Hepatocyte (in vitro differentiated cells): ENCODE measurements around the gene ADAP1. TPM values are rescaled to one million over a fixed set of nuclear protein-coding genes. Genes with fewer than 3 reads are reported as not detected.

Experiments used
- DNase-seq: peaks from one replicate; pipeline ENCODE4 v3.0.0-alpha.2; 2016; ENCODE audit warnings: low spot score
- H2AFZ ChIP-seq: fragments of 200-600 bp; sonication (generic); 2 replicates; pipeline ENCODE4 v1.6.0; 2016; ENCODE audit warnings: antibody characterized with exemption, mild to moderate bottlenecking
- H3K27ac ChIP-seq: fragments of 200-600 bp; sonication (generic); 2 replicates; pipeline ENCODE4 v1.5.1; 2016; ENCODE audit warnings: mild to moderate bottlenecking
- H3K27me3 ChIP-seq: fragments of 200-600 bp; sonication (generic); 2 replicates; pipeline ENCODE4 v1.6.1; 2016
- H3K36me3 ChIP-seq: fragments of 200-600 bp; sonication (generic); replicated peaks from 2 replicates; pipeline ENCODE4 v1.5.1; 2016; ENCODE audit warnings: low read depth; ENCODE audit not compliant: insufficient read depth
- H3K4me1 ChIP-seq: fragments of 200-600 bp; sonication (generic); 2 replicates; pipeline ENCODE4 v1.5.1; 2016; ENCODE audit warnings: mild to moderate bottlenecking, moderate library complexity; ENCODE audit not compliant: insufficient read depth
- H3K4me2 ChIP-seq: fragments of 200-600 bp; sonication (generic); 2 replicates; pipeline ENCODE4 v1.6.0; 2016
- H3K4me3 ChIP-seq: fragments of 200-600 bp; sonication (generic); 2 replicates; pipeline ENCODE4 v1.5.1; 2016; ENCODE audit warnings: mild to moderate bottlenecking
- H3K79me2 ChIP-seq: fragments of 200-600 bp; sonication (generic); 2 replicates; pipeline ENCODE4 v1.6.0; 2017; ENCODE audit warnings: mild to moderate bottlenecking
- H3K9me2 ChIP-seq: fragments of 200-600 bp; sonication (generic); replicated peaks from 2 replicates; pipeline ENCODE4 v1.6.0; 2017; ENCODE audit warnings: mild to moderate bottlenecking; ENCODE audit not compliant: insufficient read depth
- H3K9me3 ChIP-seq: fragments of 200-600 bp; sonication (generic); 2 replicates; pipeline ENCODE4 v1.5.1; 2016; ENCODE audit warnings: low read depth, mild to moderate bottlenecking
- H4K20me1 ChIP-seq: fragments of 200-600 bp; sonication (generic); 2 replicates; pipeline ENCODE4 v1.6.0; 2016; ENCODE audit warnings: mild to moderate bottlenecking; ENCODE audit not compliant: insufficient read depth, poor library complexity, severe bottlenecking
- EZH2 ChIP-seq: fragments of 200-600 bp; sonication (generic); IDR thresholded peaks from 2 replicates; pipeline ENCODE4 v1.6.1; 2016; ENCODE audit warnings: antibody characterized with exemption, mild to moderate bottlenecking, borderline replicate concordance
- EZH2phosphoT487 ChIP-seq: fragments of 200-600 bp; sonication (generic); IDR thresholded peaks from one replicate; pipeline ENCODE4 v1.6.1; 2018; ENCODE audit warnings: antibody characterized with exemption, mild to moderate bottlenecking, low read depth, moderate library complexity; ENCODE audit not compliant: unreplicated experiment, severe bottlenecking
- WGBS: methylation state at CpG from one replicate; pipeline ENCODE4 v1.1.6; 2016; ENCODE audit warnings: low lambda C conversion rate; ENCODE audit errors: missing lambda C conversion rate; 5-methylcytosine and 5-hydroxymethylcytosine counted together
- polyA plus RNA-seq: library from polyadenylated mRNA; unstranded; fragments of >200 nt; fragmentation: Nextera tagmentation; extraction: Ambion mirVana; gene quantifications from 2 replicates; pipeline ENCODE4 v1.2.1, GENCODE V29; 2016
- total RNA-seq: library from RNA; depleted of rRNA; stranded (reverse); fragments of >200 nt; gene quantifications from 2 replicates; pipeline ENCODE4 v1.2.3, GENCODE V29; 2014
- TF ChIP-seq, protein P1 (sequence below): fragments of 200-600 bp; sonication (generic); IDR thresholded peaks from 2 replicates; pipeline ENCODE4 v1.5.1; 2016; ENCODE audit warnings: antibody characterized with exemption, mild to moderate bottlenecking; ENCODE audit not compliant: poor library complexity

ADAP1 gene
- total and polyA plus RNA-seq, 2 experiments from 2014 or later: 25.6 to 35.7 TPM

DNA sequence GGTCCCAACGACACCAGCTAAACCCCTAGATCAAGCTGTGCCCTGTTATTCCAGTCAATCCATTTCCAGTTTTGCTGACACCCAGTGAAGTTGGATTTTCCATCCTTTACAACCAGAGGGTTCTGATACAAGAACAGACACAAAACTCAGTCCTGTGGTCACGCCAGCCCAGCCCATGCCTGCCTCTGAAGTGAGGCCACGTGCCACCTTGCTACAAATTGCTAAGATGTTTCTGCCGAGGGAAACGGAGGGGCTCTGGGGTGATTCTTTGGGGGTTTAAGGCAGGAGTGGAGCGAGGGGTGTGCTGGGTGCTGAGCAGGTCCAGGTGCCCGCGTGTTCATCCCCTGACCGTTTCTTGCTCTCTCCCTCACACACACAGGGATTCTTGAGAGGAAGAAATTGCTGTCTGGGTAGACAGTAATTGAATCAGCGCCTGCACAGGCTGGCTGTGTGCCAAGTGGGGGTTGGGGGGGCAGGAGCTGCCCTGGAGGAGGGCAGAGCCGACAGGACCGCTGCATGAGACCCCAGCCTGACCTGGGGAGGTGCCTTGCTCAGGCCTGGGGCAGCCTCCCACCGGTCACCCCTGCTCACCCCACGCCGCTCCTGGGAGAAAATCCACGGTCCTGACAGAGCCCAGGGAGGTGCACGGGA, 38.1 kb downstream of the ADAP1 start:
- WGBS: 76% methylated on average over 14 of the region's 17 CpGs
- no peak for TF ChIP-seq EZH2
- TF ChIP-seq, protein P1, sequence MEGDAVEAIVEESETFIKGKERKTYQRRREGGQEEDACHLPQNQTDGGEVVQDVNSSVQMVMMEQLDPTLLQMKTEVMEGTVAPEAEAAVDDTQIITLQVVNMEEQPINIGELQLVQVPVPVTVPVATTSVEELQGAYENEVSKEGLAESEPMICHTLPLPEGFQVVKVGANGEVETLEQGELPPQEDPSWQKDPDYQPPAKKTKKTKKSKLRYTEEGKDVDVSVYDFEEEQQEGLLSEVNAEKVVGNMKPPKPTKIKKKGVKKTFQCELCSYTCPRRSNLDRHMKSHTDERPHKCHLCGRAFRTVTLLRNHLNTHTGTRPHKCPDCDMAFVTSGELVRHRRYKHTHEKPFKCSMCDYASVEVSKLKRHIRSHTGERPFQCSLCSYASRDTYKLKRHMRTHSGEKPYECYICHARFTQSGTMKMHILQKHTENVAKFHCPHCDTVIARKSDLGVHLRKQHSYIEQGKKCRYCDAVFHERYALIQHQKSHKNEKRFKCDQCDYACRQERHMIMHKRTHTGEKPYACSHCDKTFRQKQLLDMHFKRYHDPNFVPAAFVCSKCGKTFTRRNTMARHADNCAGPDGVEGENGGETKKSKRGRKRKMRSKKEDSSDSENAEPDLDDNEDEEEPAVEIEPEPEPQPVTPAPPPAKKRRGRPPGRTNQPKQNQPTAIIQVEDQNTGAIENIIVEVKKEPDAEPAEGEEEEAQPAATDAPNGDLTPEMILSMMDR: no peak
- no peak for TF ChIP-seq EZH2phosphoT487
- H3K27ac ChIP-seq: no peak overlapping the region

DNA sequence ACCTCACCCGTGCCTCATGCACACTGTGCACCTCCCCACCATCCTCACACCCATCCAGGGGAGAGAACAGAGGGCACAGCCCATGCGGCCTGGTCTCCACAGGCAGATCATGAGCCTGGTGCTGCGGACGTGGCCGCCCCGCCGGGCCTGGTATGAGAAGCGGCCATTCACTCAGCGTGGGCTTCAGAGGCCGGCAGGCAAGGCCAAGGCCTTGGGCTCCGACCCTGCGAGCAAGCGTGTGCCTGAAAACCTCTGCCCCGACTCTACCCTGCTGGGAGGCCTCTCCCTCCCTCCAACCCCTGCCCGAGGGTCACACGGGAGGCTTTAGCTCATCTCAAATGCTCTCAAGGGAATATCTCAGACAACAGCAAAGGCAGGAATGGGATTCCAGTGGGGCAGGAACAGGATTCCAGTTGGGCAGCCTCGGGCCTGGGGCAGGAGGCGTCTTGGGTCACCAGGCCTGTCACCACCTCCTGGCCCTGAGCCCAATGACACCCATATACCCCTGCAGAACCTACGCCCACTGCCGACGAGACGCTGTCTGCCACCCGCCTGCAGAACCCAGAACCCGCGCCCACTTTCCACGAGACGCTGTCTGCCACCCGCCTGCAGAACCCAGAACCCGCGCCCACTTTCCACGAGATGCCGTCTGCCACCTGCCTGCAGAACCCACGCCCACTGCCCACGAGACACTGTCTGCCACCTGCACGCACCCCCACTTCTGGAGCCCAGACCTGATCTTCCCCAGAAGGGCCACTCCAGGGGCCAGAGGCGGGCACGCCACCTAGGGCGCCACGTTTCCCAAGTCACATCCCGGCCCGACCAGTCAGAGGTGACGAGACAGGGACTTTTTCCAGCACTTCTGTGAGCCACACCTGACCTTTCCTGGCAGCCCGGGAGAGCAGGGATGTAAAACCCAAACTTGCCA, 38.9 kb downstream of the ADAP1 start:
- Histone ChIP-seq H3K36me3 (no peaks in the 10 kb centered on the region), H3K79me2 (no peaks in the 10 kb centered on the region), H3K9me3 (no peaks in the 10 kb centered on the region), H3K4me2 (no peak overlapping the region), H3K9me2 (no peaks in the 10 kb centered on the region), H4K20me1 (no peaks in the 10 kb centered on the region), H3K4me3 (no peak overlapping the region), H3K4me1 (no peaks in the 10 kb centered on the region), H3K27me3 (no peaks in the 10 kb centered on the region), H2AFZ (no peak overlapping the region), H3K27ac (no peak overlapping the region)
- no peak for DNase-seq
- 91% methylated on average over 41 of the region's 43 CpGs for WGBS
- TF ChIP-seq, protein P1: no peak
- TF ChIP-seq EZH2phosphoT487 (no peak), EZH2 (no peak)

More for the DNA sequence above, 38.1 kb downstream of the ADAP1 start:
- H4K20me1 ChIP-seq: no peaks in the 10 kb centered on the region
- H3K9me3 ChIP-seq: no peaks in the 10 kb centered on the region
- no peaks in the 10 kb centered on the region for H3K9me2 ChIP-seq
- H2AFZ ChIP-seq: no peak overlapping the region
- H3K79me2 ChIP-seq: no peaks in the 10 kb centered on the region
- no peak overlapping the region for H3K4me2 ChIP-seq
- H3K36me3 ChIP-seq: no peaks in the 10 kb centered on the region
- no peak for DNase-seq
- no peaks in the 10 kb centered on the region for H3K4me1 ChIP-seq
- H3K4me3 ChIP-seq: no peak overlapping the region
- no peaks in the 10 kb centered on the region for H3K27me3 ChIP-seq

DNA sequence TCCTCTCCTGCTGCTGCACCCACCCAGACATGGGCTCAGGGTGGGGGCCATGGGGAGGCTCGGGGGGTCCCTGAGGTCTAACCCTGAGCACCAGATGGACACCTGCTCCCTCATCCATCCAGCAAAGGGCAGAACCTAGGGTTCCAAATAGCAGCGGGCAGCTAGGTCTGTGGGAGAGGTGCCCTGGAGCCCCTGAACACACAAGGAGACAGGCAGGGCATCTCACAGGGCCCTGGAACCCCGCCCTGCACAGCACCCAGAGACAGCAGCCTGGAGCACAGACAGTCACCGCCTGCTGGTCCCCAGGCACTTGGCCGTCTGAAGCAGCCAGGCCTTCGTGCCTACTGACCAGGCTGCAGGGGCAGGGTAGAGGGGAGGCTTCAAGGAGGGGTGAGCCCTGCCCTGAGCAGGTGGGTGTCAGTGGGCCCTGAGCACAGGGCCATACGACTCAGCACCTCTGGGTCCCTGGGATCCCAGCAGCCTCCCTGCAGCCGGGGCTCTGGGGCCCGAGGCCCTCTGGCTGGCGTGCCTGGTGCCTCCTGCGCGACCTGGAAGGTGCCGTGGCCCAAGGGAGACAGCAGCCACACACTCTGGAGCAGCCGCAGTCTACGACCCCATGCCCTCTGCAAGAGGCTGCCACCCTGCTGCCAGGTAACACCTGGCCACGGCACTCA, 39.8 kb downstream of the ADAP1 start:
- no peaks in the 10 kb centered on the region for H3K36me3 ChIP-seq

More for the DNA sequence above, 39.8 kb downstream of the ADAP1 start:
- Histone ChIP-seq H3K4me1 (peaks cover 3% of the 10 kb centered on the region), H2AFZ (no peak overlapping the region), H4K20me1 (no peaks in the 10 kb centered on the region), H3K9me2 (no peaks in the 10 kb centered on the region), H3K4me2 (no peak overlapping the region), H3K27ac (no peak overlapping the region), H3K9me3 (no peaks in the 10 kb centered on the region), H3K79me2 (no peaks in the 10 kb centered on the region), H3K27me3 (no peaks in the 10 kb centered on the region), H3K4me3 (no peak overlapping the region)
- 94% methylated on average over 15 of the region's 16 CpGs for WGBS
- TF ChIP-seq, protein P1: no peak
- TF ChIP-seq EZH2phosphoT487: no peak
- no peak for TF ChIP-seq EZH2
- no peak for DNase-seq
